ENCODE measurements around the gene ECI1.

ECI1 gene

GRCh38 chr16:2233046-2233775 lies 18.2 kb downstream of the ECI1 start:
- DNase-seq (ENCODE audit: low read depth), result no peak

- no peak for DNase-seq (ENCODE audit: low read depth)
Measured at GRCh38 chr16:2232094-2232990, 19.0 kb downstream of the ECI1 start.

GRCh38 chr16:2231016-2231931 lies 20.1 kb downstream of the ECI1 start:
- DNase-seq (ENCODE audit: low read depth), result no peak

GRCh38 chr16:2230376-2230775 lies 21.0 kb downstream of the ECI1 start:
- no peak for DNase-seq (ENCODE audit: low read depth)

GRCh38 chr16:2229632-2230250 lies 21.6 kb downstream of the ECI1 start:
- DNase-seq (ENCODE audit: low read depth), result no peak

GRCh38 chr16:2229091-2229490 lies 22.3 kb downstream of the ECI1 start:
- DNase-seq (ENCODE audit: low read depth), result no peak

- no peak for DNase-seq (ENCODE audit: low read depth)
Measured at GRCh38 chr16:2228161-2228824, 23.1 kb downstream of the ECI1 start.

- no peak for DNase-seq (ENCODE audit: low read depth)
Measured at GRCh38 chr16:2226918-2227317, 24.5 kb downstream of the ECI1 start.

- no peak for DNase-seq (ENCODE audit: low read depth)
Measured at GRCh38 chr16:2226245-2226793, 25.1 kb downstream of the ECI1 start.

- DNase-seq (ENCODE audit: low read depth), result no peak
Measured at GRCh38 chr16:2223942-2224486, 27.4 kb downstream of the ECI1 start.

- peak; percentile 98 for DNase-seq (ENCODE audit: low read depth)
Measured at GRCh38 chr16:2223221-2223941, 28.0 kb downstream of the ECI1 start, which contains the start of gene E4F1. E4F1 (plus strand) TSS chr16:2223591; CDS start chr16:2223614, 23 bp downstream.

- no peak for DNase-seq (ENCODE audit: low read depth)
Measured at GRCh38 chr16:2216330-2216729, 35.1 kb downstream of the ECI1 start.

GRCh38 chr16:2214719-2214968 lies 36.7 kb downstream of the ECI1 start, which contains the start of gene PGP:
PGP (minus strand) TSS chr16:2214840; CDS start chr16:2214777, 63 bp downstream.
- no peak for DNase-seq (ENCODE audit: low read depth)

- no peak for DNase-seq (ENCODE audit: low read depth)
Measured at GRCh38 chr16:2213817-2214718, 37.3 kb downstream of the ECI1 start.

- DNase-seq (ENCODE audit: low read depth), result no peak
Measured at GRCh38 chr16:2212362-2213324, 38.7 kb downstream of the ECI1 start.

GRCh38 chr16:2211923-2212347 lies 39.5 kb downstream of the ECI1 start:
- no peak for DNase-seq (ENCODE audit: low read depth)

Measured in activated T-helper 1 cell treated with Interleukin-2 at 50 U/mL for 16 hours (primary cell).